ENCODE measurements around the gene KCNN4.
"Not testable (repeated sequence)": the region's sequence is repeated elsewhere in the genome, so short reads cannot be mapped to it uniquely, and the experiment has no call there.

Gene KCNN4

DNA sequence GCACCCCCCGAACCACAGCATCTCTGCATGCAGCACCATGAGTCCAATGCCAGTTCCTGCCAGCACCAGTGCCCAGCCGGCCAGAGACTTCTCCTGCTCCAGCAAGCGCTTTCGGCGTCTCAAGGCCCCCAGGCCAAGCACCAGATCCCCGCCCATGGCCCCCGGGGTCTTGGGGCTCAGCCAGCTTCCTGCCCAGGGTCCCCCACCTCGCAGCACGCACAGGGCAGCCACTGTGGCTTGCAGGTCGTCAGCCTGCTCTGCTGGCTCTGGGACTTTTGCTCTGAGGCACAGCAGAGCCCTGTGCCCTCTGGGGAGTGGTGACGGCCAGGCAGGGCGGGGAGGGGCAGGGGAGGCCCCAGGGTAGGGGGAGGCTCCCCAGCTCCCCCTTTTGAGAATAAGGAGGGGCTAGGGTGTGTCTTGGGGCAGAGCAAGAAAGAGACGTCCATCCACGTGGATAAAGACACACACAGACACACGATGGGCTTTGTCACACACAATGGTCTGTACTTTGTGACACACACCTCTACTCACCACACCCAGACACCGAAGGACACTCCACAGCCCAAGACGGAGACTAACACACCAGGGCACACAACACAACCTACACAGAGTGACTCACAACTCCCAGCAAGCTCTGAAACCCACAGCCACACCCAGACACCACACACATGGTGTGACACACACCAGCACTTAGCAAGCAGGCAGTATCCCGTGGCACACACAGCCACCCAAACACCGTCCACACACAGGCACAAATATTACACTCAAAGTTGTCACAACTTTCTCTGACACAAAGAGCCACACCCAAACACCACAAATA lies at the start of gene KCNN4:
TSS of gene KCNN4 (minus strand) at position 268 of the 820 bp plus-strand sequence. CDS start at position 156, 112 bp downstream.
- peak; percentile 48 for DNase-seq (ENCODE audit: low read depth)

DNA sequence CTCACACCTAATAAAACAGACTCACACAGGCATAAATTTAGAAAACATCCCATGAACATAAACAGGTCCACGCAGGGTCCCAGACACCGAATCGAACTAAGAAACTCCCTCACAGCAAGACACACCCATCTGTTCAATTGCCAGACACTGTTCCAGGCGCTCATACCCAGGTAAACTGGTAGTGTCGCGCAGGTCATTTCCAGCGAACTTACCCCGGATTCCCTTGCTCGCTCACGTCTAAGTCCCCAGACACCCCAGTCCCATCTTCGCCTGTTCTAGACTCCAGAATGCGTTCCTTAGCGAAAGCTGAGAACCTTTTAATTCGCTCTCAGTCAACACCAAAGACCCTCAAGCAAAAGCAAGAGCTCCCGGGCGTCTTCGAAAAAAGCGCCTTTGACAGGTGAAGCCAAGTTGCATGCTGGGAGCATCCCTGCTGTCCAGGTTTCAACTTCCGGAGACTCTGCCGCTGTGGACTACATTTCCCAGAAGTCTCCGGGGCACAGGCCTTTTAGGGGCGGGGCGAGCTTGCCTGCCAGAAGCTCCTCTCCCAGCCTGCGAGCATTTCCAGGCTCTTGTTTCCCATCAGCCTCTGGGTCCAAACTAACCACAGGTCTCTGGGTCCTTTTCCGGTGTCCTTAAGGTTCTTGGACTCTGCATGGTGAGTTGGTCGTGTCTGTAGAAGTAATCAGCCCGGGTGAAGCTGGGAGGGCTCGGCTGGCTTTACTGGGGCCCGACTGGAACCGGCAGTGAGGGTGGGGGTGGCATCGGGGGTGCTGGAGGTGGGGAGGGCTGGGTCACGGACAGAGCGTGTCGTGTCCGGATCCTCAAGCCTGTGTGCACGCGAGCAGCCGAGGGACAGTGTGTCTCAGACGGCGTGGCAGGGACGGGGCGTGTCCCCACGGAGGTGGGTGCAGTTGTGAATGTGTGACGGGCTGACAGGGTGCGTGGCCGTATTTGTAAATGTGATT lies 46.3 kb upstream of the KCNN4 start, which contains the start of gene ZNF283:
TSS of gene ZNF283 (plus strand) at position 535 of the 968 bp plus-strand sequence. CDS start 6,184 bp downstream, outside the sequence.
- peak; percentile 71 for DNase-seq (ENCODE audit: low read depth)

DNA sequence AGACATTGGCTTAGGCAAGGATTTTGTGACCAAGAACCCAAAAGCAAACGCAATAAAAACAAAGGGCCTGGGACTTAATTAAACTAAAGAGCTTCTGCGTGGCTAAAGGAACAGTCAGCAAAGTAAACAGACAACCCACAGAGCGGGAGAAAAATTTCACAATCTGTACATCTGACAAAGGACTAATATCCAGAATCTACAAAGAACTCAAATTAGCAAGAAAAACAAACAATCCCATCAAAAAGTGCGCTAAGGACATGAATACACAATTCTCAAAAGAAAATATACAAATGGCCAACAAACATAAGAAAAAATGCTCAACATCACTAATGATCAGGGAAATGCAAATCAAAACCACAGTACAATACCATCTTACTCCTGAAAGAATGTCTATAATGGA lies 43.8 kb upstream of the KCNN4 start:
- DNase-seq (ENCODE audit: low read depth) = not testable (repeated sequence)

DNA sequence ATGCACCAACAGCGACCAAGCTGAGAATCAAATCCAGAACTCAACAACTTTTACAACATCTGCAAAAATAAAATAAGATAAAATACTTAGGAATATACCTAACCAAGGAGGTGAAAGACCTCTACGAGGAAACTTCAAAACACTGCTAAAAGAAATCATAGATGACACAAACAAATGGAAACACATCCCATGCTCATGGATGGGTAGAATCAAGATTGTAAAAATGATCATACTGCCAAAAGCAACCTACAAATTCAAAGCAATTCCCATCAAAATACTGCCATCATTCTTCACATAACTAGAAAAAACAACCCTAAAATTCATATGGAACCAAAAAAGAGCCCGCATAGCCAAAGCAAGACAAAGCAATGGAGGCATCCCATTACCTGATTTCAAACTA lies 43.1 kb upstream of the KCNN4 start:
- not testable (repeated sequence) for DNase-seq (ENCODE audit: low read depth)

DNA sequence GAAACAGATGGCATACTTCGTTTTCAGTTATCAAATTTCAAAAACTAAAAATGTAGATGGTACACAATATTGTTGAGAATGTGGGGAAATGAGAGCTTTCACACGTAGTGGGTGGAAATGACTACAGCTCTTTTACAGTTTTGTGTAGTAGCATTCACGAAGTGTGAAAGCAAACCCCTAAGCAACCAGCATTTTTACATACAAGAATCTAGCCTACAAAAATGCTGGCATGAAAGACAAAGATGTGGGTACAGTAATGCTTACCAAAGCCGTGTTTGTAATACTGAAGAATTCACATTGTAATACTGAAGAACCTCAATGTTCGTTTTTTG lies 40.1 kb upstream of the KCNN4 start:
- DNase-seq (ENCODE audit: low read depth) = no peak

DNA sequence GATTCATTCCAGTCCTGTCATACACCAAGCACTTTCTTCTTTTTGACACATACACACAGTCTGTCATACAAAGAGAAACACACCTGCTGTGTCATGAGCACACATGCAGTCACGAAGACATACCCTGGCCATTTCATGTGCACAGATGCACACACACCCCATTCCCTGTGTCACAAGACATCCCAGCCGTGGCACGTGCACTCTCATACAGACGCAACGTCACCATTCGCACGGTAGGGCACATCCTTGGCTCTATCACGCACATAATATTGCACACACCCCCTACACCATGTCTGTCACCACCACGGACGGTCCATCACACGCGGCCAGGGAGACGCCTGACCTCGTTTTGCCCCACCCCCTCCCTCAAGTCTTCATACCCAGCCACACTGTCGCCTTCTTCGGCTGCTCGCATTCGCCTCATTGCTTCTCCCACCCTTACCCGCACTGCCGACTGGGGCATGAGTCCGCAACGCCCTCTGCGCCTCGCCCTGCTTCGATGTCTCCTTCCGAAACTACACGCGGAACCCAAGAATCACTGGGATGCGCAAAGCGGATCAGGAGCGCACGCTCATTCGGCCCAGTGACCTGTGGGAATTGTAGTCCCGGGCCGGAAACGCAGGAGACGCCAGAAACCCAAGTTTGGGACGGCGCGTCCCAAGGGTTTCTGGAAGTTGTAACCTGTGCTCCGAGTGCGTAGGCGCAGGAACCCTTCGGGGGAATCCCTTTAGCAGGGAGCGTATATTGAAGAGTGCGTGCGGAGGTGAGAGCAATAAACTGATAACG lies 39.5 kb upstream of the KCNN4 start:
- DNase-seq (ENCODE audit: low read depth) = no peak

DNA sequence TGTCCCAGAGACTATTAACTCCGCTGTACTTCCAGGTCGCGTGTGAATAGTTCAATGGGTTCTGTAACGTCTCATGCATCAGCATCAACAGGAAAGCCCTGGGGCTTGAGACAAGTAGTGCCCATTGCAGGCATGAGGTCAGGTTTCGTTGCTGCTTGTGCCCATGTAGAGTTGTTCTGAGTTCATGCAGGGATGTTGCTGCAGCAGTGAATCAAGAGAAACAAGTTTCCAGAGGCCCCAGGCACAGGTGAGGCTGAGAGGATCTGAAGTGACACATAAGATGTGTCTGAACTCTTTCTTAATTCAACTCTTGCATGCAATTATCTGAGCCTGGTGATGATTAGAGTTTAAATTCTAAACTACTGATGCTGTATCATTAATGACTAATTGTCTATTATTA lies 37.7 kb upstream of the KCNN4 start:
- no peak for DNase-seq (ENCODE audit: low read depth)

DNA sequence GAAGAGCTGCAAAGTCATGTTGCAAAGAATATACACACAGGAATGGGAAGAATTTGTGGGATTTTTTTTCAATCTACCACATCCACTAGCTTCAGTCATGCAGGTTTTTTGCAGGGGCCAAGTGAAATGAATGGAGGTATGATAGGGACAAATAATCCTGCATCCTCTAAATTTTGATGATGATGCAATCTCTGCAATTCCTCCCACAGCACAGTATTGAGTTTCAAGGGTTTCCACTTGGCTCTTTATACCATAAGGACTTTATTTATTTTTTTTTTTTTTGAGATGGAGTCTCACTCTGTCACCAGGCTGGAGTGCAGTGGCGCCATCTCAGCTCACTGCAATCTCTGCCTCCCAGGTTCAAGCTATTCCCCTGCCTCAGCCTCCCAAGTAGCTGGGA lies 36.7 kb upstream of the KCNN4 start:
- not testable (repeated sequence) for DNase-seq (ENCODE audit: low read depth)

DNA sequence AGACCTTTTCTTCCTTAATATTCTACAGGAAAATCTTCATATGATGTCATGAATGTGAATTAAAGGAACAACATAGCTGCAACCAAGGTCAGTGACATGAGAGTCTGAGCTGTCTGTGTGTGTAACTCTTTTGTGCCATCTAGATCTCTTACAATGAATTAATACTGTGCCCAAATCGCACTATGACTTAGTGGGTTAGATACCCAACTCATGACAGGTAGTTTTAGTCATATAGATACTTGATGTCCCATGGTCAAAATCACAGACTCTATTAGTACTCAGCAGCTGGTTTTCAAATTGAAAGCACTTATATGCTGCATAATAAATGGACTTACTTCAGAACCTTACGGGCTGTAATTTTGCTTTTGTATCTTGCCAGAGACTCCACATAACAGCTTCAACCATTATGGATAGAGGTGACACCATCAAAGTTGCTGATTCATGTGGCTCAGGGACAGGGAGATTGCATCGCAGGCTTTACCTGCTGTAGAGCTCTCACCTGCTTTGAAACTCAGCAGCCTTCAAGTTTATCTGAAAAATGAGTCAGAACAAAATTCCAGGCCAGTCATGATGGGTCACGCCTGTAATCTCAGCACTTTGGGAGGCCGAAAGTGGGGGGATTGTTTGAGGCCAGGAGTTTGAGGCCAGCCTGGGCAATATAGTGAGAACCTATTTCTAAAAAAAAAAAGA lies 34.0 kb upstream of the KCNN4 start:
- DNase-seq (ENCODE audit: low read depth) = no peak

DNA sequence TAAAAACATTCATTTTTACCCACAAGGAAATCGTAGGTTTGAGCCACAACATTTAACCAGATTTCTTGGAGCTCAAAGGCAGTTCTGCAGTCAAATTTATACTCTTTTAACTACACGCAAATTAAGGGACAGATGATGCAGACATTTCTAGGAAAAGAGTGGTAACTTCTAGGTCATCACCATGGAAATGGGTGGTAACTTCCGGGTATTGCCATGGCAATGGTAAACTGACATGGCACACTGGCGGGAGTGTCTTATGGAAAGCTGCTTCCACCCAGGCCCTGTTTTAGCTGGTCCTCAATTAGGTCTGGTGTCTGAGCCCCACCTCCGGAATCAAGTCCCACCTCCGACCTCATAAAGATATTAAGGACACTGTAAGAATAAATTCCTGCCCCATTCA lies 31.9 kb upstream of the KCNN4 start:
- no peak for DNase-seq (ENCODE audit: low read depth)

DNA sequence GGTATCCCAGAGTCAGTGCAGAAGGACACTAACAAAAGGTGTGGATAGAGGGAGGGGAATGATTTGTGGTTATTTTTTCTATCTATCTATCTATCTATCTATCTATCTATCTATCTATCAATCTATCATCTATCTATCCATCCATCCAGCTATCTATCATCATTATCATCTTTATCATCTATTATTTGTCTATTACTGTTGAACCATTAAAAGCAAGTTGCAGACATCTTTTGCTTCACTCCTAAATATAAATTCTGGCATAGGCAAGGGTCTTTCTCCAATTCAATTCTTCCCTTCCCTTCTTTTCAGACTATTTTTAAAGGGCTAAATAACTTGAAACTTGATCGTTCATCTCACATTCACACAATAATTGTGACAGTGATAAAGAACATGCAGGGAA lies 31.5 kb upstream of the KCNN4 start:
- no peak for DNase-seq (ENCODE audit: low read depth)

DNA sequence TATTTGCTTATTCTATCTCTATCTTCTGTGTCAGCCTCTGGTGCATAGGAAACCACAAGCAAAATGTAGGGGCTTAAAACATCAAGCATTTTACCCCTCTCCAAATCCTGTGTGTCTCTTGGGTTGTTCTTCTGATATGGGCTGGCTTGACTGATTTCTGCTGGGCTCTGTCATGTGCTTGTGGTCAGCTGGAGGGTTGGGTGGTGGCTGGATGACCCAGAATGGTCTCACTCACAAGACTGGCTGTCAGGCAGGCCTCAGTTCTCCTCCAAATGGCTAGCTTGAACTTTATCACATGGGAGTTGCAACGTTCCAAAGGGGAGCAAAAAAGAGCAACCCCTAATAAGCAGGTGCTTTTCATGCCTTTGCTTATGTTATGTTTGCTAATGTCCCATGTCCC lies 31.1 kb upstream of the KCNN4 start:
- no peak for DNase-seq (ENCODE audit: low read depth)

DNA sequence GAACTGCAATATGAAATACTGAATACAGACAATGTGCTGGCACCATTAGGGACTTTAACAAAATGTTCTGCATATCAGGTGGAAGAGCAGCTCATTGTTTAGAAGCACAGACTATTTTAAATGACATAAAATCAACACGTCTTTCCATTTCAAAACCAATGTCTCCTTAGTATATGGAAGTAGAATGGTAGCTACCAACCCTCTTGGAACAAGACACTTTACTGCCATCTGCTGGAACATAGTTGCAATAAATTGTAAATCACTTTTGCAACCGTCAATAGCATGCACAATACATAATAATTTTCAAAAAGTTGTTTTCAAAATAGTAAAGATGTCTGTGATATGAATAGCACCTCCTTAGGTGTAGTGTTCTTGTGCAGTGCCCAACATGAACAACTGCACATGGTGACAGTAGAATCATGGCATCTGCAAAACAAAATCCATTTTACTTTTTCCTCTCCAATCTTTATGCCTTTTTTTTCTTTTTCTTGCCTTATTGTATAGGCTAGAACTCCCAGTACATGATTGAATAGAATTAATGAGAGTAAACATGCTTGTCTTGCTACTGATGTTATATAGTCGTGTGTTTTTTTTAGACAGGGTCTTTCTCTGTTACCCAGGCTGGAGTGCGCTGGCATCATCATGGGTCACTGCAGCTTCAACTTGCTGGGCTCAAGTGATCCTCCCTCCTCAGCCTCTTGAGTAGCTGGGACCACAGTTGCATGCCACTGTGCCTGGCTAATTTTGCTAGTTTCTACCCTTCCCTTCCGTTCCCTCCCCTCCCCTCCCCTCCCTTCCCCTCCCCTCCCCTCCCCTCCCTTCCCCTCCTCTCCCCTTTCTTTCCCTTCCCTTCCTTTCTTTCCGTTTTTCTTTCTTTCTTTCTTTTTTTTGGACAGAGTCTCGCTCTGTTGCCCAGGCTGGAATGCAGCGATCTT lies 29.3 kb upstream of the KCNN4 start:
- DNase-seq (ENCODE audit: low read depth) = no peak

DNA sequence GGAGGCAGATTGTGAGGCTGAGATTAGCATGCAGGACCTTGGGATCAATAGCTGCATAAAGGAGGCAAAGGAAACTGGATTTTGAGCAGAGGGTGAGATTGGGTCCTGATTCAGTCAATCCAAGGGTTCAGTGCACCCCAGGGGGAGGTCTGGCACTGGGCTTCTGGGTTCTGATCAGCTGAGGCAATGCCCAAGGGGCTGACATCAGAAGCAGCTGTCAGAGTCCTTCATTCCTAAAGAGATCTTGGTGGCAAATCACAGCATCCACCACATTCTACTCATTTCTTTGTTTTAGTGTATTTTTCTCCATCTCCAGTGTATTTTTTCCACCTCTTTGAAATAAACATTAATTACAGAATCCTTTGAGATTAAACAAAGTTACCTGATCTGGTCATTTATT lies 26.9 kb upstream of the KCNN4 start:
- no peak for DNase-seq (ENCODE audit: low read depth)

DNA sequence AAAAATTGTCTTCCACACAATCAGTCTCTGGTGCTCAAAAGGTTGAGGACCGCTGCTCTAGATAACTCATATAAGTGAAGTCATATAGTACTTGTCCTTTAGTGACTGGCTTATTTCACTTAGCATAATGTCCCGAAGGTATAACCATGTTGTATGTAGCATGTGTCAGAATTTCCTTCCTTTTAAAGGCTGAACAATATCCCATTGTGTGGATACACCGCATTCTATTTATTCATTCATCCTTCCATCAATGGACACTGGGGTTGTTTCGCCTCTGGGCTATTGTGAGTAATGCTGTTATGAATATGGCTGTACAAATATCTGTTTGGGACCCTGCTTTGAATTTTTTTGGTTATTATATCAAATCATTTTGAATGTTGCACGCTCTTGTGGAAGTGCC lies 26.1 kb upstream of the KCNN4 start:
- no peak for DNase-seq (ENCODE audit: low read depth)

DNA sequence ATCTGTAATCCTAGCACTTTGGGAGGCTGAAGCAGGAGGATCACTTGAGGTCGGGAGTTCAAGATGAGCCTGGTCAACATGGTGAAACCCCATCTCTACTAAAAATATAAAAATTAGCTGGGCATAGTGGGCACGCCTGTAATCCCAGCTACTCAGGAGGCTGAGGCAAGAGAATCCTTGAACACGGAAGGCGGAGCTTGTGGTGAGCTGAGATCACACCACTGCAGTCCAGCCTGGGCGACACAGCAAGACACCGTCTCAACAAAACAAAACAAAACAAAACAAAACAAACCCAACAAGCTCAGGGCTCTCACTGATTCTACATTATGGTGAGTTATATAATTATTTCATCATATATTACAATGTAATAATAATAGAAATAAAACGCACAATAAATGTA lies 25.6 kb upstream of the KCNN4 start:
- DNase-seq (ENCODE audit: low read depth) = not testable (repeated sequence)

DNA sequence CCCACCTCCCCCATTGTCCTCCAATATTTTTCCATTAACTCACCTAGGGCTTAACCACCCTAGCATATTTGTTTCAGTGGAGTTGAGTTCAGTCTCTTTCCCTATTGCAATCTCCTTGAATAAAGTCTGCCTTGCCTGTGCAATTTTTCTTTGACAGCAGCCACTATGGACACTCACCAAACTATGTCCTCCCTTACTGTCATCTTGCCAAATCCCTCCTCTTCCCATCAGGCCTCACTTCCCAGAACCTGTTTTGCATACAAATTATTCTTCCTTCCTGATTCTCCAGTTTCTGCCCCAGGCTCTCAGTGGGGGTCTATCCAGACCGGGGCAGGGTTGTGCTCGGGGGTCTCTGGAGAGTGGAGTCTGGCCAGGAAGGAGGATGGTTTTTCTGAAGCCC lies 23.7 kb upstream of the KCNN4 start:
- DNase-seq (ENCODE audit: low read depth) = no peak

DNA sequence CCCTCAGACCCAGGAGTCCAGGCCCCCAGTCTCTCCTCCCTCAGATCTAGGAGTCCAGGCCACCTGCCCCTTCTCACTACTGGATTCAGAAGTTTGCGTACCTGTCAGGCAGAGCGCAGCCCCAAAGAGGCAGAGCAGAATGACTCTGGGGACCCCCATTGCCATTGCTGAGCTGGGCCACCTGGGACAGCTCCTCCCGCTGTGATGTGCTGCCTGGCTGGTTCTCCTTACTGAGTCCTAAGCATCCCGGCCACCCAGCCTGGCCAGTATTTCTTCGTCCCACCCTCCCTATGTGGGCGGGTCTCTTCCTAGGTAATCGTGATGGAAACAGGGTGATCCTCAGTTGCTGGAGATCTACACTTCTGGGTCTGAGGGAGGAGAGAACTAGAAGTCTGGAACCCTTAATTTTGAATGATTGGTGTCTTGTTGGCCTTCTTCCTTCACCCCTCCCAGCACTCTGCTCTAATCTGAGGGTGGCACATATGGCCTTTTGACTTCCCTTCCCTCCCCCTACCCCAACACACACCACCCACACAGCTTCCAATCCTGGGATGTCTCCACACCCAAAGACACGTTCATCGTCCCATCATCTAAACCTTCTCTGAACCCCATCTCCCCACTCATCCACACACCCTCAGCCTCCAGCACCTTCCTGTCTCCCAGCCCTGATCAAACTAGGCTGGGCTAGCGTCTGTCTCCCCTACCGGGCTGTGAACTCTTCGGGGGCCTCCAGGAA lies 21.6 kb upstream of the KCNN4 start, which contains the start of gene LYPD5:
TSS of gene LYPD5 (minus strand) at position 232 of the 736 bp plus-strand sequence. CDS start at position 165, 67 bp downstream.
- no peak for DNase-seq (ENCODE audit: low read depth)

DNA sequence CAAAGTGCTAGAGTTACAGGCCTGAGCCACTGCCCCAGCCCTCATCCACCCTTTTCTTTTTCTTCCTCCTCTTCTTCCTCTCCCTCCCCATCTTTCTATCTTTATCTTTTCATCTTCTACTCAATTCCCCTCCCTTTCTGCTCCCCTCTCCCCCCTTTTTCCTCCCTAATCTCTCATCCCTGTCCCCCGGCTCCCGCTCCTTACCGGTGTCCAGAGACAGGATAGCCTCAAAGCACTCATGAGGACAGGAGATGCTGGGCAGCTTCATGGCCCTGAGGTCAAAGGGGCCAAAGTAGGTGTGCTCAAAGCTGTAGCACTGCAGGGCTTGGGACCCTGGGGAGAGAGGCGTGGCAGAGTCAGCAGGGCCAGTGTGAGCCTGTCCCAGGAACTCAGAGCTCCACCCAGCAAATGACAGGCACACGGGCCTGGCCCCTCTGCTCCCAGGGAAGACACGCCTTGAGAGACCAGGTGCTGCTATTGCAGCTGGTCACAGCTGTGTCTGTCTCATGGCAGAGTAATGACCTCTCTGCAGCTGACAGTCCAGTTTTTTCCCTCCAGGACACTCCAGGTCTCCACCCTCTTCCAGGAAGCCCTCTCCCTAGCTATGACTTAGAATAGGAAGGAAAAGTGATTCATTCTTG lies 18.8 kb upstream of the KCNN4 start:
- DNase-seq (ENCODE audit: low read depth) = no peak
